Nephron (organoid): ENCODE results near the gene DIS3L2.
"Not testable (repeated sequence)": the region's sequence is repeated elsewhere in the genome, so short reads cannot be mapped to it uniquely, and the experiment has no call there.

Source experiments
- H3K27ac Mint-ChIP-seq, 3 experiments: 2 replicates each; pipeline ENCODE4 v1.8.0; 2020; ENCODE audit warnings: mixed read lengths in 3 of 3, mild to moderate bottlenecking in 2 of 3, moderate library complexity in 1 of 3
- H3K27me3 Mint-ChIP-seq: 2 replicates; pipeline ENCODE4 v1.8.0; 2021; ENCODE audit warnings: low read depth, mild to moderate bottlenecking, moderate library complexity, mixed read lengths
- H3K36me3 Mint-ChIP-seq: 2 replicates; pipeline ENCODE4 v1.8.0; 2020; ENCODE audit warnings: low read depth, mixed read lengths
- H3K4me1 Mint-ChIP-seq: 2 replicates; pipeline ENCODE4 v1.8.0; 2020; ENCODE audit warnings: mixed read lengths
- H3K4me3 Mint-ChIP-seq, 3 experiments: 2 replicates each; pipeline ENCODE4 v1.8.0; 2020; ENCODE audit warnings: mild to moderate bottlenecking in 3 of 3, mixed read lengths in 3 of 3, moderate library complexity in 2 of 3
- H3K9me3 Mint-ChIP-seq: 2 replicates; pipeline ENCODE4 v1.8.0; 2020; ENCODE audit warnings: mixed read lengths
- CTCF ChIP-seq, 3 experiments: fragments of 200-600 bp; sonication (generic); IDR thresholded peaks; one replicate each; pipeline ENCODE4 v1.5.0; 2021; ENCODE audit warnings: antibody characterized with exemption in 3 of 3; ENCODE audit not compliant: unreplicated experiment in 3 of 3

DIS3L2 gene

GRCh38 chr2:232323328-232323650 lies 361.8 kb downstream of the DIS3L2 start:
- no peak for TF ChIP-seq CTCF (IDR thresholded peaks at IDR 0.05; ENCODE audit: unreplicated experiment in 3 of 3)
- Mint-ChIP-seq H3K27ac (no peak overlapping the region), H3K36me3 (no peaks in the 10 kb centered on the region), H3K9me3 (no peaks in the 10 kb centered on the region), H3K4me3 (no peak overlapping the region), H3K27me3 (no peaks in the 10 kb centered on the region), H3K4me1 (peaks cover 21% of the 10 kb centered on the region)

- not testable (repeated sequence) for H3K4me3 Mint-ChIP-seq, H3K27me3 Mint-ChIP-seq, H3K36me3 Mint-ChIP-seq, H3K9me3 Mint-ChIP-seq
- Mint-ChIP-seq H3K4me1 (peaks cover 21% of the 10 kb centered on the region), H3K27ac (peak overlapping the region in 2 of 3 experiments; percentile 54 to 69)
These were observed 362.5 kb downstream of the DIS3L2 start for GRCh38 chr2:232323967-232324366.

GRCh38 chr2:232324778-232325177 lies 363.3 kb downstream of the DIS3L2 start:
- Mint-ChIP-seq H3K36me3 (no peaks in the 10 kb centered on the region), H3K4me1 (peaks cover 18% of the 10 kb centered on the region), H3K4me3 (no peak overlapping the region), H3K27ac (no peak overlapping the region), H3K9me3 (no peaks in the 10 kb centered on the region), H3K27me3 (no peaks in the 10 kb centered on the region)
- no peak for TF ChIP-seq CTCF (IDR thresholded peaks at IDR 0.05; ENCODE audit: unreplicated experiment in 3 of 3)

GRCh38 chr2:232325324-232326273 lies 364.1 kb downstream of the DIS3L2 start:
- H3K9me3 Mint-ChIP-seq, result no peaks in the 10 kb centered on the region
- TF ChIP-seq CTCF (IDR thresholded peaks at IDR 0.05; ENCODE audit: unreplicated experiment in 3 of 3), result peak; percentile 61 to 70 (median 64)

GRCh38 chr2:232326274-232327104 lies 365.0 kb downstream of the DIS3L2 start:
- not testable (repeated sequence) for H3K9me3 Mint-ChIP-seq, H3K4me3 Mint-ChIP-seq, H3K27ac Mint-ChIP-seq, H3K27me3 Mint-ChIP-seq, H3K36me3 Mint-ChIP-seq
- peak; percentile 16 to 38 (median 18) for TF ChIP-seq CTCF (IDR thresholded peaks at IDR 0.05; ENCODE audit: unreplicated experiment in 3 of 3)
- peaks cover 13% of the 10 kb centered on the region for H3K4me1 Mint-ChIP-seq

More at GRCh38 chr2:232325324-232326273, 364.1 kb downstream of the DIS3L2 start:
- no peaks in the 10 kb centered on the region for H3K27me3 Mint-ChIP-seq
- H3K27ac Mint-ChIP-seq, result no peak overlapping the region
- H3K4me1 Mint-ChIP-seq, result peaks cover 13% of the 10 kb centered on the region
- no peak overlapping the region for H3K4me3 Mint-ChIP-seq
- no peaks in the 10 kb centered on the region for H3K36me3 Mint-ChIP-seq
